Islet precursor cell (in vitro differentiated cells): Measurements from ENCODE around the gene PPL.
"Not testable (repeated sequence)": the region's sequence is repeated elsewhere in the genome, so short reads cannot be mapped to it uniquely, and the experiment has no call there.

Experiments used
- DNase-seq: peaks from one replicate; pipeline ENCODE4 v3.0.0-alpha.2; 2018

Gene PPL

GRCh38 chr16:4908854-4909401 is 28.0 kb downstream of the PPL start:
- no peak for DNase-seq

DNA sequence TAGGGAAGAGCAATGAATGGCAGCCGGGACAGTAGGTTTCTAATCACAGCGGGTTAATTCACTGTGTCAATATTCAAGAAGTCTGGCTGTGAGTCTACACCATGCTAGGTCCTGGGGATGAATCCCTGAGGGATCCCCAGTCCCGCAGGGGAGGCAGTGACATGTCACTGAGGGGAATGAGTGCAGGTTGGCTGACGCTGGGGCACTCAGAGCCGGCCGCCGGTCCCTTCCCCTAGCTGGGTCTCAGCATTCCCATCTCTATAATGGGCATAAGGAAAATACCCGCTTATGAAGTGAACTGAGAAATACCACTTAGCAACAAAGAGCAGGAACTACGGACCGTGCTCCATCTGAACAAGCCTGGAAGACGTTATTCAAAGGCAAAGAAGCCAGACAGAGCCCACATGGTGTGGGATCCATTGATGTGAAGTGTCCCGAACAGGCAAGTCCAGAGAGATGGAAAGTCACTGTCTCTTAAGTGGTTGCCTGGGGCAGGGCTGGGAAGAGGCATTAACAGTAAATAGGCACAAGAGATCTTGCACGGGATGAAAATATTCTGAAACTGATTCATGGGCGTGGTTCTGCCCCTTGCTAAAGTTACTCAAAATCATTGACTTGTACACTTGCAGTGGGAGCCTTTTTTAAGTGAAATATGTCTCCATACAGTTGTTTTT is 31.9 kb downstream of the PPL start:
- no peak for DNase-seq

DNA sequence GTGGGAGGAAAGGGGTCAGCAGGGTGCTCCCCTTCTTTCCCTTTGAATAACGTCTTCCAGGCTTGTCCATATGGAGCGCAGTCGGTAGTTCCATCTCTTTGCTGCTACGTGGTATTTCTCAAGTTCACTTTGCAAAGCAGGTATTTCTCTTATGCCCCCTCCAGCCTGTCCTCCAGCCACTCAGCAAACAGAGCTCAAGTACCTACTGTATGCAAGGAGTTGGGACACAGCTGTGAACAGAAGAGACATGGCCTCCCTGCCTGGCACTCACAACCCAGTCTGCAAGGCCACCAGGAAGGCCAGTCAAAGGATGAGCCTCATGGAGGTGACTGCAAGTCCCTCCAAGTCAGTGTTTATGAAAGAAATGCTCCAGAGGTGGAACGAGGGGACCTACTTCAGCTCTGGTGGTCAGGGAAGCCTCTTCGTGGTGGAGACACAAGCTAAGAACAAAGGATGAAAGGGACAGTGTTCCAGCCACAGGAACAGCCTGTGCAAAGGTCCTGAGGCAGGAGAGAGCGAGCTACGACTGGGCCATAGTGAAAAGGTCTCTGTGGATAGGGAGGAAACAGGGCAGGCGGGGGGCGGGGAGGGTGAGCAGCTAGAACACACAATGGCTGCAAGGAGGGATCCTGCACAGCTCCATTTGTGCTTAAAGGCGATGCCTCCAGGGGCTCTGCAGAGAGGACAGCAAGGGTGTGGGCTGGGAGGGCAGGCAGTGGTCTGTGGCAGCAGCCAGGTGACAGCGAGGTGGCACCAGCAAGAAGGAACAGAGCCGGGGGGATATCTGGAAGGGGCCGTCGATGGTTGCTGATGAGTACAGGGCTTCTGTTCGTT is 32.6 kb downstream of the PPL start:
- no peak for DNase-seq

- DNase-seq: no peak
These were observed 34.9 kb downstream of the PPL start for GRCh38 chr16:4902038-4902437.

DNA sequence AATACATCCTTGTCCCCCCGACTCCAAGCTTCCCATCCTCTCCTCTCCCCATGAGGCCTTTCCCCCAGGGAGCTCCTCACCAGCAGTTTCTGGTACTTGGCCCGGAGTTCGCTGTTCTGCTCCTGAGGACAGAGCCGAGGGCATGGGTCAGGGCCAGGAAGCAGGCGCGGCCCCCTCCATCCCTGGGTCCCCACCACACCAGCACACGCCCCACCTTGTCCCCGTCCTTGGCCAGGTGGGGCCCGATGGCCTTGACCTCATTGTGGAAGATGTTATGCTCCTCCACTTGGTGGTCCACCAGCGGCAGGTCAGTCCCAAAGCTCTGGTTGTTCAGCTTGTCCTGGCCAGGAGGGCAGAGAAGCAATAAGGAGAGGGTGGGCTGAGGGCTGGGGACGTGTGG is 36.2 kb downstream of the PPL start:
- DNase-seq: no peak

DNA sequence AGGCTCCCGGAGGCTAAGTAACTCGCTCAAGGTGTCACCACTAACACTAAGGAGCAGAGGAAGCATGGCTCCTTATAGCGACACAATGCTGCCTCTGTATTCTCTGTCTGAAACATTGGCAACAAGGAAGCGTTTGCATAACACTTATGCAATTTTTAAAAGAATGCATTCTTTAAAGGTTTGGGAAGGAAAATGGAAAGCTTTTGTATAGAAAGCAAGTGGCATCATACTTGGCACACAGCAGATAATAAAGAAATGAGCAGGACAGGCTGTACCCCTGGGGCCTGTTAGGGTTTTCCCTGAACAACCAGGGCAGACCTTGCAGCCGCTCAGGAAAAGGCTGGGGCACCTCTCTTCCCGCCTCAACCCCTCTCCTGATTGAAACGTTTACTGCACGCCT is 36.9 kb downstream of the PPL start:
- no peak for DNase-seq

DNA sequence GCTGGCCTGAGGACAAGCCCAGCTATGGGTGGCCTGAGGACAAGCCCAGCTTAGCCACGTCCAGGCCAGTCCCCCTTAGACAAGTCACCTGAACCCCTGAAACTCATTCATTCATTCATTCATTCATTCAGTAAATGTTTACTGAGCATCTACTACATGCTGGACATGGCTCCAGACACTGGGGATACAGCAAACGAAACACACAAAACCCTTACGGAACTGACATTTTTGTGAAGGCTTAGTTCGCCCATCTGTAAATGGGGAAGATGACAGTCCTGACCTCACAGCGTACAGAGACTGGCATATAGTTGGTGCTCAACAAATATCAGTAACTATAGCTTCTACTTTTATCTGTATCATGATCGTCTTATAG is 37.5 kb downstream of the PPL start:
- DNase-seq: no peak

DNA sequence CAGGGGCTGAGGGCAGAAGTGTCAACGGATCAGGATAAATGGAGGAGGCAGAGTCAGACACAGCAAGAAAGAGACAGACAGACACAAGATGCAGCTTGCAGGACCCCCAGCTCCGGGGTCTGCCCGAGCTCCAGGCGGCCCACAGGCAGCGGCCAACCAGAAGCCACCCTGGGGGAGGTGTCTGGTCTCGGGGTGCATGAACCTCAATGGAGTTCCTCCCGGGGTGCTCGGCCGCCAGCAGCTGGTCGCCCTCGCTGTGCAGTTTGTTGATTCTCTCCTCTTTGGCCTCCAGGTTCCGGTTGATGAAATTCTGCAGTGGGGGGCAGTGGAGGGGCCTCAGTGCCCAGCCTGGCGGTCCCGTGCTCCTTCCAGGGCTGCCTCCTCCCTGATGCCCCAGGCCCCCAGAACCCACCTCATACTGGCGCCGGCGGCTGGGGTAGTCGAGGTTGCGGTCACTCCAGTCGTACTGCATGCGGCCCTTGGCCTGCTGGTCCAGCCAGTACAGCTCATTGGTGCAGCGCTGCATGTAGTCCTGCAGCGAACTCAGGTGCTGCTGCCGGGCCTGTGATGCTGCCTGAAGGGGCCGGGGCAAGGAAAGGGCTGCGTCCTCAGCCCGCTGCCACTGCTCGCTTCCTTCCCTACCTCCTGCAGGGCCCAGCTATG is 38.0 kb downstream of the PPL start:
- no peak for DNase-seq

- no peak for DNase-seq
These were observed 39.6 kb downstream of the PPL start for GRCh38 chr16:4897328-4897727.

DNA sequence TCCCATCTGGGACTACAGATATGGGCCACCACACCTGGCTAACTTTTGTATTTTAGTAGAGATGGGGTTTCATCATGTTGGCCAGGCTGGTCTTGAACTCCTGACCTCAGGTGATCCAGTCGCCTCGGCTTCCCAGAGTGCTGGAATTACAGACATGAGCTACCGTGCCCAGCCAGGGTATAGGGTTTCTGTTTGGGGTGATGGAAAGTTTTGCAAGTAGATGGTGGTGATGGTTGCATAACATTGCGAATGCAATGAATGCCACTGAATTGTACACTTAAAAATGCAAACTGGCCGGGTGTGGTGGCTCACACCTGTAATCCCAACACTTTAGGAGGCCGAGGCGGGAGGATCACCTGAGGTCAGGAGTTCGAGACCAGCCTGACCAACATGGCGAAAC is 40.2 kb downstream of the PPL start:
- not testable (repeated sequence) for DNase-seq

- no peak for DNase-seq
These were observed 41.6 kb downstream of the PPL start for GRCh38 chr16:4895366-4895765.

DNA sequence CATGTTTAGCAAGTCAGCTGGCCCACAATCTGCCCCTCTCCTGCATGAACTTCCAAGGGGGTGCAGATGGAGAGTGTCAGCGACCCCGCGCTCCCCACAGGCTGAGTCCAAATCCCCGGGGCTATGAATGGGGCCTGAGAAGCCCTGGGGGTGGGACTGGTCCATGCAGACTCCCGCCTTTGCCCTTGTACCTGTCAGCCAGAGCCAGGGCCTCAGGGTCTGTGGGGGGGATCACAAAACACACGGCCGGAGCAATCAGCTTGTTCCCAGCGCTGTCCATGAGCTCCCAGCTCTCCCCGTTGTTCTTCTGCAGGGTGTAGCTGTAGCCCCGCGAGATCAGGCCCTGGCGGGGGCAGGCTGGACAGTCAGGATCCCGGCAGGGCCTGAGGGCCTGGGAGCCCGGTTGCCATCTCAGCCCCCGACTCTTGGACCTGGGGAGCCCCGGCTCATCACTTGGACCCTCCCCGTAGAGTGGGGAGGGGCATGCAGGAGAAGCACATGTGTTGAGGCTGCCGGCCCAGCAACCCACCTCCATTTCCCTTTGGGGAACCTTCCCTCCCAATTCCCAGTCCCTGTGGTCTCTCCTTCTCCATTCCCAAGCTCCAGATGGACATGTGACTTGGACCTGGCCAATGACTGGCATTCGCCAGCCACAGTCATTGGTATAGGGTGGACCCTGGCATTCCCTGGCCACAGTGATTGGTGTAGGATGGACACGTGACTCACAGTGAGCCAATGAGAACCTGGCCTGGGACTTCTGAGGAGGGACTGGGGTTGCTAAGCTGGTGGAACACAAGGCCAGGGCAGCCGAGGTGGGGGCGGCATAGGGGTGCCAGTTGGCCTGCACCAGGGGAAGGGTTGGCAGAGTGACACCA is 42.4 kb downstream of the PPL start:
- no peak for DNase-seq

DNA sequence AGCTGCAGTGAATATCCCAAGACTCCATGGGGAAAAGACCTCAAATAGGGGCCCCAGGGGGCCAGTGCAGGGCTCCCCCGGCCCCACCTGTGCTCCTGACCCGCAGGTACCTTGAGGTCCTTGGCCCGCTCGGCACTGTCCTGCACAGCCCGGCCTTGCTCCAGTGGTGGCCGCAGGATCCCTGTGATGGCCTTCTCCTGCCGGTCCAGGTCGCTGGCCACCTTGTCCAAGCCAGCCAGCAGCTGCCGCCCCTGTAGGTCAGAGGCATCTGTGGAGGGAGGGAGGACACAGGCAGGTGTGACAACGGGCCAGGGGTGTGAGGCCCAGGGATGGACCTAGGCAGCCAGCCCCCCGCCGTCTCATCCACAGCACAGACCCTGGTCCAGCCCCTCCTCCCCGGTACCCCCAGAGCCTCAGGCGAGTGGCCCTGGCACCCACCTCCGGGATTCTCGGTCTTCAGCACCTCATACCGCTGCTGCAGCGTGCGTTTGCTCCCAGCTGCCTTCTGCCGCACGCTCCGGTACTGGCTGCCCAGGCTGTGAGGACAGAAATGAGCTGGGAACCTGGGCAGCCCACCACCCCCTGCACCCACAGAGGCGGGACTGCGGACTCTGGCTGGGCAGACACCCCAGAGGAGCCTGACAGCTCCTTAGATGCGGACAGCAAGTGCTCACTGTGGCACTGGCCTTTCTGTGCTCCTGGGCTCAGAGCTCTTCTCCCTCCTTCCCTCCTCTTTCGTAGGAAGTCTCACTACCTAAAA is 43.7 kb downstream of the PPL start:
- DNase-seq: no peak

DNA sequence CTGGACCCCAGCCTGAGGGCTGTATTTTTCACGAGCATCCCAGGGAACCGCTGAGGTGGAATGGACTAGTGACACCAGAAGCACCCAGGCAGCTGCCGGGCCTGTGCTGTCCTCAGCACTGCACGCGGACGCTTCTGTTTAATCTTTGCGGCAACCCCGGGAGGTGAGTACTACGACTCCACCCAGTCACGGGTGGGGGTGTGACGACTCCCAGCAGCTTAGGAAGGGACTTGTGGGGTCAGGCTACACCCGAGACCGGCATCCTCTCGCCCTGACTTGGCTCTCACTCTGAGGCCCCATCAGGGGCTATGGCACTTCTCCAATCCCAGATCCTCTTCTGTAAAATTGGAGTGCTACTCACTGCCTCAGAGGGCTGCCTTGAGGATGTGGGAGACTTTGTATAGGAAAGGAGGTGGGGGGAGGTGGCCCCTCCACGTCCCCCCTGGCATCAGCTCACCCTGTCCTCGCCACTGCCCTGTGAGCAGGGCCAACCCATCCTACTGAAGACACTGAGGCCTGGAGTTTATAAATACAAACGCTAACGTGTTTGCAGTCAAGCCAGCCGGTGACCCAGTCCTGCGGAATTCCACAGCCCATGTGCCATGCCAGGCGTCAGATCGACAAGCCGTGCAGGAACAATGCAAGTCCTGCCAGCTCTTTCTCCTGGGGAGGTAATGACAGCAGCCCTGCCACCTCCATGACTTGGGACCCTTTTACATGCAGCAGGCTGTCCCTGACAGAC is 44.4 kb downstream of the PPL start:
- no peak for DNase-seq

DNA sequence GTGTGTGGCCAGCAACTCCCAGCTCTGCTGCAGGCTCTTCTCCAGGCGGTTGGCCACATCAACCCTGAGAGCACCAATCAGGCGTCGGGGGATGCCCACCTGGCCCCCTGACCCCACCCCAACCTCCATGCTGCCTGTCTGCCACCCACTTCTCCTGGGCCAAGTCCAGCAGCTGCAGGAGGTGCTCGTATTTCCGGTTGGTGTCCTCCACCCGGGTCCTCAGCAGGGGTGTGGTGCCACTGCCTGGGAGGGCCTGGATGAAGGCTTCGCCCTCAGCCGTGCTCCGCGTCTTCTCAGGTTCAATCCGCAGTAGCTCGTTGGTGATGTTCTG is 45.1 kb downstream of the PPL start:
- DNase-seq: no peak

GRCh38 chr16:4891097-4891885 is 45.7 kb downstream of the PPL start:
- no peak for DNase-seq

GRCh38 chr16:4890686-4891085 is 46.3 kb downstream of the PPL start:
- DNase-seq: no peak

GRCh38 chr16:4890026-4890425 is 46.9 kb downstream of the PPL start:
- DNase-seq: no peak

DNA sequence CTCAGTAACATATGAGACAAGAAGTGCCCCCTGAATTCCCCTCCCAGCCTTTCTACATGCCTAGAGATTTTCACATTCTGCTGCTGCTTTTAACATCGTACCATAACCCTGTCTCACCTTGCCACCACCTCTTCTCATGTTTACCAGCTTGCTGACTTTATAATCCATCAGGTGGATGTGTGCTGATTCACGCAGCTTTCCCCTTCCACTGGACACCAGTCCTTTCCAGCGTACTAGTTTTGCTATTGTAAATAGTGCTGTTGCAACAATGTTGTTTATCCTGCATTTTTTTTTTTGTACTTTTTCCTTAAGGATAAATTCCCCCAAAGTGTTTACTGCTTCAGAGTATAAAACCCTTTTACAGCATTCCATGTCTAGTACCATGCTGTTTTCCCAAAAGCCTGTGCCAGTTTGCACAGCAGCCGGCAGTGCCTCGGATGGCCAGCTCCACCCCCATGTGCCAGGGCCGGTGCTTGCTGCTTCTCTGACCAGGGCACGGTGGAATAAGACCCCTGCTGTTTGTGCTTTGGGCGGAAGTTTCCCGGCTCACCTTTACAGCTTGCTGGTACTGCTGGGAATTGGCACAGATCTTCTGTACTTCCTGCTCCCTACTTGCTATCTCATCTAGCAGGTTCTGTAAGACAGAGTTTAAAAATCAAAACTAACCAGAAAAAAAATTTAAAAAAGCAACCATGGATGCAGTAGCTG is 48.4 kb downstream of the PPL start:
- DNase-seq: no peak

- no peak for DNase-seq
These were observed 50.8 kb downstream of the PPL start for GRCh38 chr16:4886151-4886550.
